A549 (cell line): ENCODE results near the gene PSMA2. TPM values are rescaled to one million over a fixed set of nuclear protein-coding genes. Genes with fewer than 3 reads are reported as not detected.

Source experiments
- ATAC-seq, 2 experiments: fragments of 200-7000 bp in 1 of 2; fragments of >200 bp in 1 of 2; cut with Nextera tagmentation in 1 of 2; cut with Tn5 transposase in 1 of 2; 3 replicates each; pipeline versions ENCODE4 v1.8.0 to v1.9.1; 2018 to 2020; ENCODE audit warnings: mild to moderate bottlenecking in 1 of 2, moderate library complexity in 1 of 2
- CTCF ChIA-PET: fragments of 300-600 bp; sonication (Branson Sonifier 250); formaldehyde crosslinking; extraction: SDS; loops from one replicate; lab custom pipeline; 2021; ENCODE audit warnings: antibody characterized with exemption, inconsistent platforms; lab: Yijun Ruan, JAX
- POLR2A ChIA-PET: fragments of 350-600 bp; formaldehyde crosslinking; extraction: SDS; loops from one replicate; lab custom pipeline; 2021; ENCODE audit warnings: antibody characterized with exemption, inconsistent platforms; lab: Yijun Ruan, JAX
- DNase-seq, 2 experiments: peaks; one replicate each; pipeline versions ENCODE4 v3.0.0 to v3.0.0-alpha.2; 2011 to 2016; ENCODE audit warnings: low read depth in 1 of 2, low spot score in 1 of 2
- FAIRE-seq: peaks from 2 replicates; lab custom pipeline; 2011; peaks lifted over from hg19 to GRCh38; lab: Jason Lieb, UNC
- H3K27ac ChIP-seq, 2 experiments: fragments of >200 bp; sonication (Bioruptor Twin); formaldehyde crosslinking; 3 replicates each; pipeline ENCODE4 v1.5.1; 2016 to 2017
- H3K4me1 ChIP-seq: fragments of >200 bp; sonication (Bioruptor Twin); formaldehyde crosslinking; 3 replicates; pipeline ENCODE4 v1.6.1; 2016
- H3K4me2 ChIP-seq: fragments of >200 bp; sonication (Bioruptor Twin); formaldehyde crosslinking; 3 replicates; pipeline ENCODE4 v1.6.1; 2016
- H3K4me3 ChIP-seq: fragments of >200 bp; sonication (Bioruptor Twin); formaldehyde crosslinking; 3 replicates; pipeline ENCODE4 v1.5.1; 2016
- H3K9me3 ChIP-seq: fragments of >200 bp; sonication (Bioruptor Twin); formaldehyde crosslinking; 3 replicates; pipeline ENCODE4 v1.6.1; 2016
- BHLHE40 ChIP-seq: IDR thresholded peaks from 2 replicates; pipeline ENCODE4 v1.6.1; 2012; ENCODE audit warnings: low read depth, low read length, inconsistent platforms
- CBX2 ChIP-seq: fragments of 200-600 bp; sonication (generic); IDR thresholded peaks from 2 replicates; pipeline ENCODE4 v1.6.1; 2016; ENCODE audit warnings: low read depth, mild to moderate bottlenecking, borderline replicate concordance
- E2F6 ChIP-seq: IDR thresholded peaks from 2 replicates; pipeline ENCODE4 v1.6.1; 2012; ENCODE audit warnings: low read depth, borderline replicate concordance
- EHMT2 ChIP-seq: fragments of 200-600 bp; sonication (generic); IDR thresholded peaks from 2 replicates; pipeline ENCODE4 v1.6.1; 2016; ENCODE audit warnings: antibody characterized with exemption, low read depth, mild to moderate bottlenecking, moderate library complexity
- FOSB ChIP-seq: fragments of 250-450 bp; sonication (Bioruptor Pico); IDR thresholded peaks from 2 replicates; pipeline ENCODE4 v1.5.0; 2020; ENCODE audit warnings: mild to moderate bottlenecking, moderate library complexity
- HDAC2 ChIP-seq: fragments of 200-600 bp; sonication (generic); IDR thresholded peaks from 2 replicates; pipeline ENCODE4 v1.6.1; 2016
- HES2 ChIP-seq: fragments of >200 bp; sonication (Bioruptor Twin); formaldehyde crosslinking; IDR thresholded peaks from 2 replicates; pipeline ENCODE4 v1.6.1; 2016
- HEYL ChIP-seq: fragments of 250-450 bp; sonication (Bioruptor Pico); IDR thresholded peaks from 2 replicates; pipeline ENCODE4 v1.8.0; 2021; ENCODE audit warnings: mild to moderate bottlenecking, moderate library complexity
- JUN ChIP-seq, 2 experiments: fragments of >200 bp; sonication (Bioruptor Twin); formaldehyde crosslinking; IDR thresholded peaks; 2 replicates in 1 of 2; 3 replicates in 1 of 2; pipeline ENCODE4 v1.6.1; 2016 to 2017
- KDM1A ChIP-seq: fragments of 200-600 bp; sonication (generic); IDR thresholded peaks from 2 replicates; pipeline ENCODE4 v1.6.1; 2016; ENCODE audit warnings: low read depth, mild to moderate bottlenecking
- MAX ChIP-seq: IDR thresholded peaks from 2 replicates; pipeline ENCODE4 v1.6.1; 2012
- MYC ChIP-seq: IDR thresholded peaks from 2 replicates; pipeline ENCODE4 v1.6.1; 2012; ENCODE audit warnings: mild to moderate bottlenecking, inconsistent platforms, low read length, improper control_type of control experiment, borderline replicate concordance
- NPAS2 ChIP-seq: fragments of 250-450 bp; sonication (Bioruptor Pico); IDR thresholded peaks from 2 replicates; pipeline ENCODE4 v1.8.0; 2022; ENCODE audit warnings: mild to moderate bottlenecking, moderate library complexity, borderline replicate concordance
- PHF8 ChIP-seq: fragments of 200-600 bp; sonication (generic); IDR thresholded peaks from 2 replicates; pipeline ENCODE4 v1.6.1; 2016; ENCODE audit warnings: low read depth, mild to moderate bottlenecking, antibody characterized with exemption, moderate library complexity, borderline replicate concordance
- POLR2AphosphoS2 ChIP-seq: conservative IDR thresholded peaks from 2 replicates; pipeline ENCODE4 v1.6.1; 2012; ENCODE audit warnings: low read length, improper control_type of control experiment, inconsistent platforms
- RARB ChIP-seq: fragments of 250-450 bp; sonication (Bioruptor Pico); IDR thresholded peaks from 2 replicates; pipeline ENCODE4 v1.8.0; 2021; ENCODE audit warnings: mild to moderate bottlenecking, moderate library complexity
- RNF2 ChIP-seq: fragments of 200-600 bp; sonication (generic); IDR thresholded peaks from 2 replicates; pipeline ENCODE4 v1.6.1; 2016; ENCODE audit warnings: low read depth, mild to moderate bottlenecking, antibody characterized with exemption, moderate library complexity, borderline replicate concordance
- SREBF2 ChIP-seq: fragments of 450-650 bp; IDR thresholded peaks from 2 replicates; pipeline ENCODE4 v1.6.1; 2014; ENCODE audit warnings: mild to moderate bottlenecking, moderate library complexity
- ZFP36 ChIP-seq: fragments of 450-650 bp; IDR thresholded peaks from 2 replicates; pipeline ENCODE4 v1.6.1; 2014; ENCODE audit warnings: borderline replicate concordance; ENCODE audit not compliant: partially characterized antibody
- ZNF302 ChIP-seq: fragments of 250-450 bp; sonication (Bioruptor Pico); IDR thresholded peaks from 2 replicates; pipeline ENCODE4 v1.9.0; 2021; ENCODE audit warnings: inconsistent platforms, mild to moderate bottlenecking, moderate library complexity
- WGBS: methylation state at CpG from one replicate; pipeline ENCODE4 v1.1.6; 2017; ENCODE audit errors: missing lambda C conversion rate; 5-methylcytosine and 5-hydroxymethylcytosine counted together
- polyA plus RNA-seq, 4 experiments: library from polyadenylated mRNA; depleted of rRNA in 3 of 4; stranded (reverse); fragments of >200 nt; fragmentation: RNase III in 1 of 4; extraction: RNeasy Plus Mini Kit Qiagen cat#74134 plus additional on column Dnase treatment in 1 of 4; gene quantifications; 2 replicates in 3 of 4; 3 replicates in 1 of 4; pipeline ENCODE4 v1.2.3, GENCODE V29; 2011 to 2017
- TF ChIP-seq, protein P1 (sequence below): fragments of 450-650 bp; IDR thresholded peaks from 2 replicates; pipeline ENCODE4 v1.6.1; 2014; ENCODE audit warnings: antibody characterized with exemption
- TF ChIP-seq, protein P2 (sequence below): fragments of 250-450 bp; sonication (Bioruptor Pico); IDR thresholded peaks from 2 replicates; pipeline ENCODE4 v1.5.0; 2020; ENCODE audit warnings: low read depth, mild to moderate bottlenecking, moderate library complexity
- TF ChIP-seq, protein P3 (sequence below): fragments of 250-450 bp; sonication (Bioruptor Pico); IDR thresholded peaks from 2 replicates; pipeline ENCODE4 v1.5.0; 2021; ENCODE audit warnings: mild to moderate bottlenecking, moderate library complexity, borderline replicate concordance

PSMA2 gene
- polyA plus RNA-seq, 2 of the 4 experiments (the other 2 are of a cell fraction): 188 to 324 TPM

- TF ChIP-seq HDAC2 (no peak), ZNF302 (no peak), MYC (no peak), PHF8 (peak; percentile 55), MAX (peak; percentile 85)
- TF ChIP-seq, protein P1, sequence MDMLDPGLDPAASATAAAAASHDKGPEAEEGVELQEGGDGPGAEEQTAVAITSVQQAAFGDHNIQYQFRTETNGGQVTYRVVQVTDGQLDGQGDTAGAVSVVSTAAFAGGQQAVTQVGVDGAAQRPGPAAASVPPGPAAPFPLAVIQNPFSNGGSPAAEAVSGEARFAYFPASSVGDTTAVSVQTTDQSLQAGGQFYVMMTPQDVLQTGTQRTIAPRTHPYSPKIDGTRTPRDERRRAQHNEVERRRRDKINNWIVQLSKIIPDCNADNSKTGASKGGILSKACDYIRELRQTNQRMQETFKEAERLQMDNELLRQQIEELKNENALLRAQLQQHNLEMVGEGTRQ: peak; percentile 96
Measured at GRCh38 chr7:42911454-42912447, 20.2 kb downstream of the PSMA2 start, which contains the start of gene C7orf25 (continued).

DNA sequence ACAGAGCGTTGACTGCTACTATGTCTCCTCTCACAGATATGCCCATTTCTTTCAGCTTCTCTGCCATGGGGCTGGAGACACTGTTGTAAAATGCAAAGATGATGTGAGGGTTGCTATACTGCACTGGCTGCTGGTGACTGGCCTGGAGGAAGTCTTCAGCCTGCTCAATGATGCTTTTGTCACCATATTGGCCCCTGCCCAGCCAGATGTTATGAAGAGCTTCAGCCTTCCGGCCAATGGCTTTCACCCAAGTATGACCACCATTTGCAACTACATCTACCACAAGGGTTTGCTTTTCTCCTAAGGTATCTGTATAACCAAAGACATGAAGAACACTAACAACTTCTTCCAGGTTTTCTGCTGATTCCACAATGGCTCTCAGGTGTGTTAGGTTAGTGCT, 21.7 kb downstream of the PSMA2 start:
- Histone ChIP-seq H3K27ac (no peak overlapping the region), H3K4me2 (peak overlapping the region; percentile 84), H3K9me3 (no peaks in the 10 kb centered on the region), H3K4me1 (peaks cover 13% of the 10 kb centered on the region)
- ATAC-seq (no peak), FAIRE-seq (no peak), DNase-seq (no peak)
- 92% methylated on average over 2 of the region's 2 CpGs for WGBS
- TF ChIP-seq RARB (CRISPR knock-in tag) (no peak), HES2 (no peak), ZFP36 (no peak), BHLHE40 (no peak), KDM1A (no peak), NPAS2 (CRISPR knock-in tag) (no peak), E2F6 (no peak), HEYL (no peak), FOSB (CRISPR knock-in tag) (no peak), SREBF2 (no peak), CBX2 (no peak), RNF2 (no peak), EHMT2 (no peak), MYC (no peak), HDAC2 (no peak), JUN (IDR thresholded peaks at IDR 0.05) (no peak), POLR2AphosphoS2 (no peak)
- TF ChIP-seq, protein P2, sequence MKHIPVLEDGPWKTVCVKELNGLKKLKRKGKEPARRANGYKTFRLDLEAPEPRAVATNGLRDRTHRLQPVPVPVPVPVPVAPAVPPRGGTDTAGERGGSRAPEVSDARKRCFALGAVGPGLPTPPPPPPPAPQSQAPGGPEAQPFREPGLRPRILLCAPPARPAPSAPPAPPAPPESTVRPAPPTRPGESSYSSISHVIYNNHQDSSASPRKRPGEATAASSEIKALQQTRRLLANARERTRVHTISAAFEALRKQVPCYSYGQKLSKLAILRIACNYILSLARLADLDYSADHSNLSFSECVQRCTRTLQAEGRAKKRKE (CRISPR knock-in tag): no peak
- TF ChIP-seq, protein P3, sequence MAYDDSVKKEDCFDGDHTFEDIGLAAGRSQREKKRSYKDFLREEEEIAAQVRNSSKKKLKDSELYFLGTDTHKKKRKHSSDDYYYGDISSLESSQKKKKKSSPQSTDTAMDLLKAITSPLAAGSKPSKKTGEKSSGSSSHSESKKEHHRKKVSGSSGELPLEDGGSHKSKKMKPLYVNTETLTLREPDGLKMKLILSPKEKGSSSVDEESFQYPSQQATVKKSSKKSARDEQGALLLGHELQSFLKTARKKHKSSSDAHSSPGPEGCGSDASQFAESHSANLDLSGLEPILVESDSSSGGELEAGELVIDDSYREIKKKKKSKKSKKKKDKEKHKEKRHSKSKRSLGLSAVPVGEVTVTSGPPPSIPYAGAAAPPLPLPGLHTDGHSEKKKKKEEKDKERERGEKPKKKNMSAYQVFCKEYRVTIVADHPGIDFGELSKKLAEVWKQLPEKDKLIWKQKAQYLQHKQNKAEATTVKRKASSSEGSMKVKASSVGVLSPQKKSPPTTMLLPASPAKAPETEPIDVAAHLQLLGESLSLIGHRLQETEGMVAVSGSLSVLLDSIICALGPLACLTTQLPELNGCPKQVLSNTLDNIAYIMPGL: no peak
- TF ChIP-seq, all 56 proteins: peak for 0
- ChIA-PET POLR2A (interaction anchor here (0.7 kb wide), 1 partner anchor 22 kb away, joined by 4 read pairs; the partner anchor contains the start of genes MRPL32 and PSMA2), CTCF (interaction anchor here (1.1 to 2.2 kb wide), 4 partner anchors 11 to 673 kb away, joined by 3 to 7 read pairs (median 4); partner anchors contain the start of gene STK17A)
- no peak overlapping the region for H3K4me3 ChIP-seq
